HG03469 (cell line): ENCODE results near the gene SLC7A14.

Experiments
- ATAC-seq: cut with Tn5 transposase; IDR thresholded peaks from one replicate; pipeline ENCODE4 v1.9.1; 2021; ENCODE audit warnings: mild to moderate bottlenecking, moderate library complexity, moderate number of reproducible peaks; ENCODE audit not compliant: unreplicated experiment

The SLC7A14 gene

GRCh38 chr3:170585937-170586310, at the start of gene SLC7A14:
SLC7A14 (minus strand) TSS chr3:170586075; CDS start chr3:170526936, 59,139 bp downstream.
- ATAC-seq, result no peak

- no peak for ATAC-seq
Measured at GRCh38 chr3:170635385-170635735, 49.5 kb upstream of the SLC7A14 start.

- ATAC-seq, result peak; percentile 48
Measured at GRCh38 chr3:170634663-170635384, 48.9 kb upstream of the SLC7A14 start.

- ATAC-seq, result no peak
Measured at GRCh38 chr3:170633573-170633972, 47.7 kb upstream of the SLC7A14 start.

- ATAC-seq, result peak; percentile 84
Measured at GRCh38 chr3:170632780-170633179, 46.9 kb upstream of the SLC7A14 start.

GRCh38 chr3:170631755-170632488, 46.0 kb upstream of the SLC7A14 start:
- ATAC-seq, result no peak

GRCh38 chr3:170623524-170623923, 37.6 kb upstream of the SLC7A14 start:
- ATAC-seq, result no peak

- ATAC-seq, result no peak
Measured at GRCh38 chr3:170622369-170623159, 36.7 kb upstream of the SLC7A14 start.

- no peak for ATAC-seq
Measured at GRCh38 chr3:170621256-170621655, 35.4 kb upstream of the SLC7A14 start.

GRCh38 chr3:170614214-170614966, 28.5 kb upstream of the SLC7A14 start:
- ATAC-seq, result no peak

GRCh38 chr3:170611751-170612150, 25.9 kb upstream of the SLC7A14 start:
- no peak for ATAC-seq

GRCh38 chr3:170610321-170610884, 24.5 kb upstream of the SLC7A14 start:
- no peak for ATAC-seq

- no peak for ATAC-seq
Measured at GRCh38 chr3:170608475-170608874, 22.6 kb upstream of the SLC7A14 start.

GRCh38 chr3:170606675-170607074, 20.8 kb upstream of the SLC7A14 start:
- ATAC-seq, result no peak

- no peak for ATAC-seq
Measured at GRCh38 chr3:170605490-170605889, 19.6 kb upstream of the SLC7A14 start.

- no peak for ATAC-seq
Measured at GRCh38 chr3:170603770-170604510, 18.1 kb upstream of the SLC7A14 start.

GRCh38 chr3:170602556-170602955, 16.7 kb upstream of the SLC7A14 start:
- no peak for ATAC-seq

GRCh38 chr3:170600005-170600624, 14.2 kb upstream of the SLC7A14 start:
- no peak for ATAC-seq

- ATAC-seq, result no peak
Measured at GRCh38 chr3:170599091-170599490, 13.2 kb upstream of the SLC7A14 start.
